LoVo (cell line): ENCODE data around the gene ERBB4.

Experiments used
- DNase-seq: peaks from one replicate; pipeline ENCODE4 v3.0.0-alpha.2; 2016; ENCODE audit warnings: low spot score

The ERBB4 gene

DNA sequence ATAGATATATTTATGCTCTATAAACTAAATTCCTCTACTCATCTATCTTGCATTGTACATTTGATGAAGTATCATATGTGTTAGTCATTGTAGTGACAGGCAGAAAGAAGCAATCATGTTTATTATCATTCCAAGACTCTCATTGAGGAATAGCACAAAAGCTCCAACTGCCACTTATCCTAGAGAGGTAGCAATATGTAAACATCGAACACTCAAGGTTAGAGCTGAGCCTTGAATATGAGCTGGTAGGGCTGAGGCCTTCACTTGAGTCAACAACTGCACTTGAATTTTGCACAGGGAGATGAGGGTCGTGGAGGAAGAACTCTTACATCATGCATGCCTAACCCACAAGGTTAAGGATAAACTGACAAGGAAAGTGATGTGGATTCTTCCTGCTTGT, 1081.3 kb downstream of the ERBB4 start:
- DNase-seq: no peak

DNA sequence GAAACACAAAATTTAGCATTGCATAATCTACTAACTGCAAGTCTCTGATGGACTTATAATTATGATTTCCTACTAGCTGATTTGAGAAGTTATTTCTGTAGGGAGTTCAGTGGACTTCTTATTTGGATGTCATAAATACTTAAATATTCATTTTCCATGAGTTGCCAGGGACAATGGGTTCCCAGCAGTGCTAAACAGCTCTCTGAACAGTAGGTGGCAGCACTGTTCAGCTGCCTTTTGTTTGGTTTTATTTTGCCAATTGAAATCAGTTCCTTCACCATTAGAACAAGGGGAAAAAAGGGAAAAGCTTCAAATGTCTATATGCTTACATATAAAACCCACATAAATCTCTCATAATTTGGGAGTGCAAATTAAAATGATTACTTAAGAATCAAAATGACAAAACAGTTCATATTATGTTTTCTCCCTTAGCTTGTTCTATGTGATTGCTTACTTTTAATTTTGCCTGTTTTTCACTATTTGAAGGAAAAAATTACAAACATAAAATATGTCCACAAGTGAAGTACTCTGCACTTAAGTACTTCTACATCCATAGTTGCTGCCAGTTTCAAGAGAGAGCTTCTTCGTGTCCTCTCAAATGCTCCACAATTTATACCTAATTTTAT, 1083.3 kb downstream of the ERBB4 start:
- DNase-seq: peak; percentile 46

DNA sequence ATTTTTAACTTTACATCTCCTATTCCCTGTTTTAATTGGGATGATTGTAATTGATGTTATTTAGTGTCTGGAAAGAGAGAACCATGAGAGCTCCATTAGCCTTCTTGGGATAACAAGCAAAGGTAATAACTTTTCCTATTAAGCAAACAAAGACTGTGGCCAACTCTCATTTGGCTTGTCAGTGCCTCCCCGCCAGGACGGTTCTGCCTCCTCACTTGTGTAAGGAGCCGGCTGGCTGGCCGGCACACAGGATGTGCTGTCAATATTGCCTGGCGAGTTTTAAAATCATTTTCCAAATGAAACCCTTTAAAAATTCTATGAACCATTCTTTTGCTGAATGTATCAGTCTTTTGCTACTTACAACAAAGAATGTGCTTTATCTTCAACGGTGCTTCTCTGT, 1083.9 kb downstream of the ERBB4 start:
- DNase-seq: no peak

DNA sequence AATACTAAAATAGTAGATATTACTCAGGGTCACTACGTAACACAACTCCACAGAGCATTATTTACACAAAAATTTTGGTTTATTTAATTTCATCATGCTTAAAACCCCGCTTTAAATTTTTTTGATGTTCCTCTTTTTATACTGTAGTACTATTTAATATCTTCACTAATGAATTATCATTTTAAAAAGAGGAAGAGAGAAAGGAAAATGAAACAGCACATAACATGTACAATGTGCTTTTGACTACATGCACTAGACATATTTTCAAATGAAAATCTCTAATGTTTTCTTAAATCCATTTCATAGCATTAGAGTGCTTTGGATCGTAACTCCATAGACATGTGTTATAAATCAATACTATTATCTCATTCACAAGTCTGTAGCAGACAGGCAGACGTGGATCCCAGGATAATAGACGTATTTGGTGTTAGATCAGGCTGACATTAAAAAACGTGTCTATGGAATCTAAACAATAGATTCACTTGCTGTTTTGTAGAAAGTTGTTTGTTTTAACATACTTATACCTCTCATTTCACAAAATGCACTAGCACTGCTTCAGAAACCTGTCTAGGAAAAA, 1085.2 kb downstream of the ERBB4 start:
- DNase-seq: no peak

DNA sequence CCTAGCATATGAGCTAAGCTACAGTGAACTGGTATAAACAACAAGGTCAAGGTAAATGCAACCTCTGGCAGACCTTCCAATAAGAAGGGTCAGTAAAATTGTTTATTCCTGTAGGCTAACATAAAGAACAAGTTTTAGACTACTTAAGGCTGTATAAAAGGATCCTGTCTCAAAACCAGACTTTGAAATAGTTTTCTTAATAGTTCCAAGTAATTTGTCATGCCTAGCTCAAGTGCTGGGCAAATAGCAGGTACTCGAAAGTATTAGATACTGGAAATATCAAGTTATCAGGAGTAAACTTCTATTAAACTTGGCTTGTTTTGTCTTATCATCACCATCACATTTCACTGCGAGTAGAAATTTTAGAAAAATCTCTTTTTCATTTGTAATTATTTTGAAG, 1087.0 kb downstream of the ERBB4 start:
- no peak for DNase-seq

DNA sequence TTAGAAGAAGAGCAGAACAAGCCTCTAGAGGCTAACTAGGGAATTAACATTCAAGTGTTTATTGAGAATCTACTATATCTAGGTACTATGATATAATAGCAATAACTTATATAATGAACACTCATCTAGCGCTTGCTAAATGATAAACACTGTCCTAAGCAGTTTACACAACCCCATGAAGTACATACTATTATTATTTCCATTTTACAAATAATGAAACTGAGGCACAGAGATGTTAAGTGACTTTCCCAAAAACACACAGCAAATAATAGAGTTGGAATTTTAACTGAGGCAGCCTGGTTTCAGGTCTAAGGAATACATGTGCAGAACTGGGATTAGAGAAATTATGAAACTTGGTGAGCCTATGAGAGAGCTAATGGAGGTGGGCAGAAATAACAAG, 1088.8 kb downstream of the ERBB4 start:
- no peak for DNase-seq

DNA sequence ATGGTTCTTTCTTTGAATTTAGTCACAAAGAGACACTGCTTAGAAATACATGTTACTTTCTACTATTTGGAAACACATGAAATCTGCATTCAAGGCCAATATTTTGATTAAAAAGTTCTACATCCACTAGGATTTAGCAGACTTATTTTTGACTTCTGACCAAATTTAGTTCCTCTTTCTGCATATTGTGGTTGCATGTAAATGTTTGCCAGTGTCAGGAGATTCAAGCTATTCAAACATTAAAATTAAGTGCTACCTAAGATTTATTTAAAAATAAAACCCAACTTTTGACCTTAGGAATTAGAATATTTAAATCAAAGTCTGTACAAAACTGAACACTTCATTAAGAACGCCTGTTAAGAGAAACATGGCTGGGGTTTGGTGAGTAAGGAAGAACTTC, 1091.1 kb downstream of the ERBB4 start:
- no peak for DNase-seq

DNA sequence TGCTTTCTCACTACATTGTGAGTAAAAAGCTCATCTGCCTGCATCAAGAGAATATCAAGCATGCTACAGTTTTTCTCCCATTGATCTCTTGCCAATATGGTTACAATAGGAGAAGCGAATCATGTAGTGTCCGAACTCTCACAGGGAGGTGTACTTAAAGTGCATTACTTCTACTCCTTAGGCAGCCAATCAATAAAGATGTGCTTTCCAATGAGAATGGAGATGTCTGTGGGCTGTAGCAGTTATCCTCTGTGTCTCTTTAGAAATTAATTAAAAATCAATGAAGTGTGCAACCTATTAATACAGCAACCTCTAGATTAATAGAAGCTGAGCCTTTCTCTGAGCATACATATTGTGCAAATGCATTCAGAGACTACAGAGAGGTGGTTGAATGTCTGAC, 1098.5 kb downstream of the ERBB4 start:
- no peak for DNase-seq

DNA sequence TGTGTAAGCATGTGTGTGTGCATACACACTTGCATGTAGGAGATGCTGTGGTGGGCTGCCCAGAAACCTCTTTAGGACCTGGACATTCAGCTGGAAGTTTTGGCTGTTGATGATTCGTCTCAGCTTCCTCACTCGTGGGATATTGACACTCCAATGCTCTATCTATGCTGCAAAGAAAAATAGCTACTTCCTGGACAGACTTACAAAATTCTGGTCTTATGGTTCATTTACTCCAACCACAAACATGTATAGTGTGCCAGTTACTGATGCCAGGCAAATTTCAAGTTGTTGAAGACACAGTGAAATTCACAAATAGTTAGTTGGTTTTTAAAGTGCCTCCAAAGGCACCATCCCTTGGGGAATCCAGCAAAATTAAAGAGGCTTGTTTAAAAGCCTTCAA, 1099.6 kb downstream of the ERBB4 start:
- DNase-seq: no peak

DNA sequence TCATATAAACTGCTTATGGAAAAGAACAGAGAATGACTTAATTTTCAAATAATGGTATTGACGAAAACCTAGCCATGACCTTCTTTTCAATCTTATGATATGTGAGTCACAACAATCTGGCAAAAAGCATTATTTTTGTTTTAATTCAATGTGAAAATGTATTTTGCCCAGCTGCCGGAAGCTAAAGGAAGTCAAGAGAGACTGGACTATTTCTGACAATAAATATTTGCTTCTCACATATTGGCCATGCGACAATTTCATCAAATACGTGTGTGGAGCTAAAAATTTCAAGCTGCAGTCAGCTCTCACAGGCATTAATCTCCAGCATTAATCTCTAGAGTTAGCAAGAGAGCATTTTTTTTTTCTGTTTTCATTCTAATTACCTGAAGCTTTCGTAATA, 1101.2 kb downstream of the ERBB4 start:
- no peak for DNase-seq

DNA sequence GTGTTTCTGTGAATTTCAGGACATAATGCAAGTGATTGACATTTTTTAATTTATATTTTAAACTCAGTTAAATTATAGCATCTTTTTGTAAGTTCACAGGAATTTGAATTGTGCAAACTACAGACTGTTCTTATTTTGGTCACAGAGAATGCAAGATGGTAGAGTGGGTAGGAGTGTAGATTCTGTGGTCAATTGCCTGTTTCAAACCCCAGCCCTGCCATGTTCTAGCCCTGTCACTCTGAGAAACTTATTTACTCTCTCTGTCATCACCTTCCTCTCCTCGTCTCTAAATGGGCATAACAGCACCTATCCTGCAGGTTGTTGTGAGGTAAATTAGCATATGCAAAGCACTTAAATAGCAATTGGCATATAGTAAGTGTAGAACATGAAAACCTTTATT, 1102.4 kb downstream of the ERBB4 start:
- DNase-seq: no peak

DNA sequence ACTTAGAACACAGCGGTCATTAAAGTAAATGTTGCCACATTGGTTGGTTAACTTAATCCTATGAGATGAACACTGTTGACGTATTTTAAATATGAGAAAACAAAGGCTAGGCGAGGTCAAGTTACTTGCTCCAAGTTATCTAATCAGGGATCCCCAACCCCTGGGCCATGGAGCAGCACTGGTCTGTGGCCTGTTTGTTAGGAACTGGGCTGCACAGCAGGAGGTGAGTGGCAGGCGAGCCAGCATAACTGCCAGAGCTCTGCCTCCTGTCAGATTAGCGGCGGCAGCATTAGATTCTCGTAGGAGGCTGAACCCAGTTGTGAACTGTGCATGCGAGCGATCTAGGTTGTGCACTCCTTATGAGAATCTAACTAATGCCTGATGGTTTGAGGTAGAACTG, 1103.3 kb downstream of the ERBB4 start:
- DNase-seq: no peak

DNA sequence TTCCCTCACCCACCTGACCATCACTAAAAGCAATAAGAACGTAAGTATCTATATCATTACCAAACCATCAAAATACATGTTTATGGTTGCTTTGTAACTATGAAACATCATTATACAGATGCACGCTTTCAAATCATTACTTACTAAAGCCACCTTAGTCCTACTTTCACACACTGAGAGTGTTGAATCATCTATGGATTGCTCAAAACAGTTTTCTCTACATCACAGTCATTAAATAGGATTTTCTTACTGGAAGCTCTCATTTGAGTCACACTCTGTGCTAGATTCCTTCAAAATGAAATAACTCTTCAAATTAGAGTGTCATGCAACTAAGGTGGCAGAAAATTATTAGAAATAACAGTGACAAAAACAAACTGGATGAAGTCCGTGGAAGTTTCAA, 1103.8 kb downstream of the ERBB4 start:
- DNase-seq: no peak

DNA sequence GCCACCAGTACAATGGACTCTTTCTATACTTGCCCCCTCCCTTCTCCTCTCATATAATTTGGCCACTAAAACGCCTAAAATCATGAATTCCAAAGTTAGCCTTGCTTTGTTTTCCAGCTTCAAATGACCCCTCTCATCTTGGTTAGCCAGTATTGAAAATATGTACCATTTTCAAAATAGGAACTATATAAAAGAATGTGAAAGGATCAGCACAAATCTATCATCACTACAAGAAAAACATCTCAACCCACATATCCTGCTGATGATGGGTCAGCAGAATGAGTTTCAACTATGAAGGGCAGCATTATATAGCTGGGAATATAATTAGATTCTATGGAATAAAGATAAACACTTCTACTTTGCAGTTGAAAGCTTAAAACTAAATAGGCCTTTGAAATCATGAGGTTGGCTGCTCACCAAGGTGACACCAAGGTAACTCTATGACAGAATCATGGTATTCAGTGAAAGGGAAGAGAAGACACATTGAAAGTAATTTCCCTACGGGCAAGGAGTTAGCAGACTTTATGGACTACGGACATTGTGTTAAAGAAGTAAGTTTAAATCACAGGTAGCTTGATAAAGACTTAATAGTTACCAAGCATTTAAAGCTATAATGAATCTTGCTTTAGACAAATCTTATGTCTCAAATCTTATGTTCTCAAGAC, 1109.2 kb downstream of the ERBB4 start:
- DNase-seq: no peak

DNA sequence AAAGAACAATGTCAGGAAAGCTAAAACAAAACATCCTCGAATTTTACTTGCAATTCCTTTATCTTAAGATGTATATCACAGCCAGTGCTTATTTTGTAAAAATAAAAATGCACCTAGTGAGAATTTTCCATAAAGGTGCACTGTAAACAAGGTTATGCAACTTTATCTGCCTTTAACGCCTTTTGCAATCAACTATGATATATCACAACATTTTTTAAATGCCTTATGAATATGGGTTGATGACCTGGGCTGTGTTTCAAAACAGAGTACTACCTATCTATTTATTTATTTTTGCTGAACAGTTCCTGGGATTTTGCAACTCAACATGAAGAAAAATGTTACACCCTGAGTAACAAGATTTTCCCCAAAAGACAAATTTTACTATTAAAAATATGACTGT, 1112.4 kb downstream of the ERBB4 start:
- DNase-seq: no peak

DNA sequence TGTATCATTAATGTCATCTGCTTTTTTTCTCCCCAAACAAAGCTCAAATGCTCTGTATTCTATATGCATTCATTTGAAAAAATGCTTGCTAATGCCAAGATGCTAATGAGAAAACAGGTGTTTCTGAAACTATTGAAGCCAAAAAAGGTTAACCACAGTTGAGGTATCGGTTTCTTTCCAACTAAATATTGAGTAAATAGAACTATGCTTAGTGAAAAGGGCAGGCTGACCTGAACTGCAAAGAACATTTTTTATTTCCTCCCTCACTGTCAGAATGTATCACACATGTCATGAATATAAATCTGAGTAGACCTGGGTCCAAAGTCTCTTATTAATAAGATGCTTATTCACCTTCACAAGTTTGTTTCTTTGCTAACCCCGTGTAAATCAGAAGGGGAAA, 1115.6 kb downstream of the ERBB4 start:
- no peak for DNase-seq

DNA sequence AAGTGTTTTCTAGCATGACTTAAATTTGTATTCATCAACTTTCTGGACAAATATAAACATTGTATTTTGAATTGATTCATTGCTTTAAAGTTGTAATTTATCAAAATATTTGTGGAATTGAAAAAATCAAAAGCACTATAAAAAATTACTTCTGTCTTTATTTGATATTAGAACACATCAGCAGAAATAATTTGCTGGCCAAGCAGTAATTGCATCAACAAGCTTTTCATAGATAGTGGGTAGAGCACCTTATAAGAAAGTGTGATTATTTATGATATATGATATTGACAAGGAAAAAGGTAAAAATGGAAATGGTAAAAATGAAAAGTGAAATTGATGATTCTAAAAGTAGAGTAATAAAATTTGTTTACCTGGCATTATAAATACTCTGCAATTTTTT, 1121.1 kb downstream of the ERBB4 start:
- no peak for DNase-seq

DNA sequence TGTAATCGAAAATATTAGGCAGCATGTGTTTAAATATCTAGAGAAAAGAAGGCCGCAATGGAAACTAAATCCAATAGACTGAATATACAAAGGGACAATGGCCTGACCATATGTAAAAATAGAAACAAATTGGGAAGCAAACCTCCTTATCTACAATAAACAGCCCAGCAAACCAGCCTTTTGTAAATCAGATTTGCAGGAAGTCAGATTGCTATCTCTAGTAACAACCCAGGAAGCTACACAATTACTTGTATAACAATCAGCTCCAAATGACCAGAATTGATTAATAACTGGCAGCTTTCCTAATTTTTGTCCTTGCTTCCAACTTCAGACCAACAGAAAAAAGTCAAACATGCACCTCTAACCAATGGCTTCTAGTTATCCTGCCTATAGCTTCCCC, 1122.2 kb downstream of the ERBB4 start:
- DNase-seq: no peak

DNA sequence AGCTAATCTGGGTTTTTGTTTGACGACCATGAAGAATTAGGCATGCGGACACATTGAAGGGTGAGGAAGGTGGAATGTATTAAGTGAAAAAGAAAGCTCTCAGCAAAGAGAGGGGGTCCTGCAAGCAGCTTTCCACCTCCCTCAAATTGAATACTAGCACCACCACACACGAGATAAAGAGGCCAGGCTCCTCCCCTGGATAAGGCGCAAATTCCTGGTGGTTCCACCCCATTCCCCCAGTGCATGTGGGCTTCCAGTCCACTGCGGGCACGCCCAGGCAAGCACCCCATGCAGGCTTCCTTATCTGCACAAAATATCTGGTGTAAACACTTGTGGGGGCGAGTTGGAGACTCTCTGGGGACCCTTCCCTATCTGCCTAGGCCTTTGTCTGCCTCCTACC, 1124.9 kb downstream of the ERBB4 start:
- no peak for DNase-seq

DNA sequence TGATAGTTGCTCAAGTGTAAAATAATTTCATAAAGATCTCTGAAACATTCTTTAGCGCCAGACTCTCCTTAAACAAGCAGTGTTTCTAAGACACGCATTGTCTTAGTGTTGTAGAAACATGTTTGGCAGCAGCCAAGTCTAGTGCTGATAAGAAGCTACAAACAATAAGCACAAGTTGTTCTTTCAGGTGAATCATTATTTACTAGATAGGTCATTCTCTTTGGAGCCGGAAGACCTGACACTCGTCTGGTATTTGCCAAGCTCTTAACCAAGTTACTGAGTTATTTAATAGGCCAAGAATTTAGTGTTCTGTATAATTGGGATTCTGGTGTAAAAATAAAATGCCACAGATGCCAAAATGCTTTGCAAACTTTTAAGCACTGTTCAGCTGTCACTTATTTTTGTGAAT, 1130.1 kb downstream of the ERBB4 start:
- DNase-seq: peak; percentile 7

DNA sequence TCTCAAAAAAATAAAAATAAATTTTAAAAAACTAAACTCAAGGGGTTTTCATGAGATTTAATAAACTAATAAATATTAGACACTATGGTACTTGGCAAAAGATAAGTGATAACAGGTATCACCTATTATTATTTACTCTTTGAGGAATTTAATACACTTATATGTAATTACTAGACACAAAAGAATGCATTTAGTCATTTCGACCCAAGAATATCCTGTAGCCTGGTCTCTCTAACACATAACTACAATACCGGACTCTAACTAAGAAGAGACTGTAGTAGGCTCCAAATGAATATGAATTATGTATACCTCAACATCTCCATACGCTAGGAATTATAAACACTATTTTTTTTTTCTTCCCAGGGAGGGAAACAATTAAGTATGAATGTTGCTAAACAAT, 1131.5 kb downstream of the ERBB4 start:
- DNase-seq: no peak

DNA sequence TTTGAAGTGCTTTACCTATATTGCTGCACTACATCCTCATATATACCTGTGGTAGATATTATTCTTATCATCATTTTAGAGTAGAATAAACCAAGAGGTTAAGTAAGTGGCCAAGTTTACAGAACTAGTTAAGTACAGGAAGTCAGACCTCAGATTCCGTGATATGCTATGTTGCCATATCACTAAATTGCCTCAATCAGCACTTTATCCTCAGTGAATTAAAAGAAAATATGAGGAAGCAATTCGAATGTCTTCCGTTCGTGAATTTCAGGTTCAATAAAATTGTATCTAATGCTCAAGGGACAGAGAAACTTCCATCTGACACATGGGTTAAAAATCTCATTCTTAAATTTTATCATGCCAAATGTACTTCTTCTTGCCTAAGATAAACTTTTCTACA, 1133.6 kb downstream of the ERBB4 start:
- no peak for DNase-seq

DNA sequence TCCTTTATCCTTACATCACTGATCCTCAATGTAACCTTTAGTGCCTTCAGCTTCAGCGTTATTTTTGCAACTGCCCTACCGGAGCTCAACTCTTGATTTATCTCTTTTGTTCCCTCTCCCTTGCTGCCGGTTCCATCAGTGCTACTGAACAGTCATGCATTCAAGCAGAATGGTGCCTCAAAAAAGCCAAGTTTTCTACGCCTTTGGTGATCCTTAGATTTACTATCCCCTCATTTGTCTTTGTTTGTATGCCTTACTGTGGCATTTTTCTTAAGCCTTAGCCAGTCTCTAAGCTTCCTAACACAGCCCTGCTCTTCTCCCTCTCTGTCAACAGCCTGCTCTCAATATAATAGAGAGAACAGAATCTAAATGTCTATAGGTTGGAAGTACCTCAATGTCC, 1134.5 kb downstream of the ERBB4 start:
- DNase-seq: no peak

DNA sequence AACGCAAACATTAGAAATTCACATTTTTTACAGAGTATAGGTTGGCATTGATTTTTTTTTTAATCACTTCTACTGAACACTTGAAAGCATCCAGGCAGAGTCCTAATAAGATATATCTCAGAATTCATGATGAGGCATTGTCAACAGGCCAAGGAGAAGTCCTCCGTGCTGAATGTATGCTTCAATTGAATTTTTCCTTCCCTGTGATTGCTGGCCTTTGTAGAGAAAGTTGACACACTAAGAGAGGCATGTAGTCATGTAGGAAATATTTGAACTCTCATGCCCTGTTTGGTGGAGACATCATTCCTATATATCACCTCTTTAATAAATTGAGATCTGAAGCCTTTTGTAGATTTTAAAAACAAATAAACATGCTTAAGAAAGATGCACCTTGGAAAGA, 1137.3 kb downstream of the ERBB4 start:
- DNase-seq: no peak
